Measurements from ENCODE around the gene NTM. TPM values are rescaled to one million over a fixed set of nuclear protein-coding genes. Genes with fewer than 3 reads are reported as not detected.

NTM gene
- total RNA-seq, 1 experiment from 2014 or later = 16.4 TPM

DNA sequence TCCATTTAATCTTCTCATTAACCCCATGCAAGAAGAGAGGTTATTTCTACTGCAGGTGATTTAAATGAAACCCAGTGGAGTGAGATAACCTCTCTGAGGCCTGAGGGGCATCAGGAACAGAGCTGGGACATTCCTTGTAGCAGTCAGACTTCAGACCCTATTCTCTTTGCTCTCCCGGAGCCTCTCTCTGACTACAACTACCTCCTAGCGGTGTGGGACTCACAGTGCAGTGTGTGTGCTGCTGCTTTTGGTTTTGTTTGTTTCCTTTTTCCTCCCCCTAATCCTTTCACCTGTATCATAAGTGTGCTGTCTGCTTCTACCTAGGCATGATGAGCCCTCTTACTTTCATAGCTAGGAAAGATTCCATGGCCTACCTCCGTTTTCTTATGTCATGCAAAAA, 769.6 kb downstream of the NTM start (continued):
- TF ChIP-seq NR1H2 (CRISPR knock-in tag; IDR thresholded peaks at IDR 0.05) (no peak), FOXP1 (CRISPR knock-in tag; IDR thresholded peaks at IDR 0.05; ENCODE audit: borderline replicate concordance) (no peak), CREB1 (CRISPR knock-in tag; IDR thresholded peaks at IDR 0.05) (no peak)
- TF ChIP-seq, protein P1, sequence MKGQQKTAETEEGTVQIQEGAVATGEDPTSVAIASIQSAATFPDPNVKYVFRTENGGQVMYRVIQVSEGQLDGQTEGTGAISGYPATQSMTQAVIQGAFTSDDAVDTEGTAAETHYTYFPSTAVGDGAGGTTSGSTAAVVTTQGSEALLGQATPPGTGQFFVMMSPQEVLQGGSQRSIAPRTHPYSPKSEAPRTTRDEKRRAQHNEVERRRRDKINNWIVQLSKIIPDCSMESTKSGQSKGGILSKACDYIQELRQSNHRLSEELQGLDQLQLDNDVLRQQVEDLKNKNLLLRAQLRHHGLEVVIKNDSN (CRISPR knock-in tag; IDR thresholded peaks at IDR 0.05) = no peak

DNA sequence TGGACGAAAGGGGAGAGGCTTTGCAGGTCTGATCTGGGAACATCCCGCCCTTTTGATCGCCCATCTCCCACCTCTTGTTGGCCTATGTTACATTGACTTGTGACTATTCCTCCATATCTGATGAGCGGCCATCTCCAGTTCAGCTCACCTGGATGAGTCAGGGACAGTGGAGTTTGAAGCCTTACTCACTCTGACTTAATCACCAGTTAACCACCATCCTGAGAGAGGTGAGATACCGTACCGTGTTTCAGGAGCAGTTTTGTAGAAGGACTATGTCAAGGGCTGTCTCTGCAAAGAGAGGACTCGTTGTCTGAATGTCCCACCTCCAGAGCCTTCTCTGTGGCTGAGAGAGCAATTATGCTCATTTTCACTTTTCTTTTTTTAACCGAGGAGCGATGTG, 771.7 kb downstream of the NTM start:
- ATAC-seq (no peak), DNase-seq (ENCODE audit: low spot score) (no peak)
- Mint-ChIP-seq H3K27ac (no peak overlapping the region), H3K4me3 (no peak overlapping the region), H3K4me1 (no peaks in the 10 kb centered on the region), H3K9me3 (no peaks in the 10 kb centered on the region), H3K27me3 (ENCODE audit: low read depth) (no peaks in the 10 kb centered on the region), H3K36me3 (no peaks in the 10 kb centered on the region)
- ChIA-PET POLR2A (no interaction called here), CTCF (no interaction called here)
- TF ChIP-seq, protein P2, sequence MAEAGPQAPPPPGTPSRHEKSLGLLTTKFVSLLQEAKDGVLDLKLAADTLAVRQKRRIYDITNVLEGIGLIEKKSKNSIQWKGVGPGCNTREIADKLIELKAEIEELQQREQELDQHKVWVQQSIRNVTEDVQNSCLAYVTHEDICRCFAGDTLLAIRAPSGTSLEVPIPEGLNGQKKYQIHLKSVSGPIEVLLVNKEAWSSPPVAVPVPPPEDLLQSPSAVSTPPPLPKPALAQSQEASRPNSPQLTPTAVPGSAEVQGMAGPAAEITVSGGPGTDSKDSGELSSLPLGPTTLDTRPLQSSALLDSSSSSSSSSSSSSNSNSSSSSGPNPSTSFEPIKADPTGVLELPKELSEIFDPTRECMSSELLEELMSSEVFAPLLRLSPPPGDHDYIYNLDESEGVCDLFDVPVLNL (CRISPR knock-in tag; IDR thresholded peaks at IDR 0.05; ENCODE audit: borderline replicate concordance, low read depth) = no peak

DNA sequence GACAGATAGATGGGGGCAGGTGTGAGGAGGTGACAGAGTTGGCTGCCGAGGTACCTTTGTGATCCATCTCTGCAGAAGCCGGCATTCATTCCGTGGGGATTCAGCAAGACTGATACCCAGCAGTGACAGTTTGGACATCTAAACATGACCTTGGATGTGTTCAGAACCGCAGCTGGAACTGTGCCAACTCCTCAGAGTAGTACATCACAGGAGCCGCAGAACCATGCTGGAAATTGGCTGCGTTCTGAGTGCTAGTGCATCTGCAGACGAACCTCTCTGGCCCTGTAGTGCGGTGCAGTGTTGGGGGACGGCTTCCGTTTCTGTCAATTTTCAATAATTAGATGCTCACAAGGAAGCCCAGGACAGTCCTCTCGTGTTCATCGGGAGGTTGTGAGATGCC, 772.1 kb downstream of the NTM start:
- Mint-ChIP-seq H3K27me3 (ENCODE audit: low read depth) (no peaks in the 10 kb centered on the region), H3K27ac (no peak overlapping the region), H3K9me3 (no peaks in the 10 kb centered on the region), H3K36me3 (no peaks in the 10 kb centered on the region), H3K4me3 (no peak overlapping the region), H3K4me1 (no peaks in the 10 kb centered on the region)
- ChIA-PET POLR2A (no interaction called here), CTCF (no interaction called here)
- ATAC-seq = no peak
- TF ChIP-seq, protein P3, sequence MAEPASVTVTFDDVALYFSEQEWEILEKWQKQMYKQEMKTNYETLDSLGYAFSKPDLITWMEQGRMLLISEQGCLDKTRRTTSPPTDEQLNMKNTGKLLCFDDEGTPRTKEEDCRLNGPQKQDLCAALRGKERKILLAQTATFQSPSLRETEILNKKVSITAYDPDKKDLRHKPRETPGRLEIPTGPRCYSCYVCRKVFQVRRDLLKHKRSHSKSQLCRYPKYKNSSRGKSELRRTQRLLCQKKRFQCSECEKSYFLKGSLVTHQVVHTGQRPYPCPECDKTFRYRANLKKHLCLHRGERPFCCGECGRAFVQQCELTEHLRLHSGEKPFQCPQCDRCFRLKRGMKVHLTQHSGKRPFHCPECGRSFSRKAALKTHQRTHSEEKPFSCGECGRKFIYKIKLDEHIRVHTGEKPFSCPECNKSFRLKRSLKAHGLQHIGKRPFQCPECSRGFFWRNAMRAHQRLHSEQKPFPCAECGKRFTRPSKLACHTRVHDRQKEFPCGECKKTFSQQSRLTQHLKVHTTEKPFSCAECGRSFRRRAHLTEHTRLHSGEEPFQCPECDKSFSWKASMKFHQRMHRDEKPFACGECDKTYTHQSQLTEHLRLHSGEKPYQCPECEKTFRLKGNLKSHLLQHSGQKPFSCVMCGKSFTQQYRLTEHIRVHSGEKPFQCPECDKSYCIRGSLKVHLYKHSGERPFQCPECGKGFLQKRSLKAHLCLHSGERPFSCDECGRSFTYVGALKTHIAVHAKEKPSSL (CRISPR knock-in tag; conservative IDR thresholded peaks at IDR 0.05) = no peak
- TF ChIP-seq ZNF317 (CRISPR knock-in tag; IDR thresholded peaks at IDR 0.05; ENCODE audit: borderline replicate concordance, low read depth) = no peak
- DNase-seq (ENCODE audit: low spot score) = no peak

DNA sequence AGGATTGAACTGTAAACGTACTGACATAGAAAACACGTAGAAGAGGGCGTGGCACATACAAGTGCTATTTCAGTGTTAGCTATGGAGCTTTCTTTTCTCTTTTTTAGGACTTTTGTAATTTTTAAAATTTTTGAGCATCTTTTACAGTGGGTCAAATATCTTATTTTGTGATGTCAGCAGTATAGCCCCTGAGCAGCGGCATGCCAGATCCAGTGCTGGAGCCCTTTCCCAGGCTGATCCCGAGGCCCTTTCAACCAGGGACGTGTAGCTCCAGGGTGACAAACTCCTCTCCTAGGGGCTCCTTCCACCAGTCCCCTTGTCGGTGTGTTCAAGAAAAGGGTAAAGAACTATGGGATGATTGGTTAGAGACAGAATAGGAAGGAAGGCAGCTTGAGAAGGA, 777.0 kb downstream of the NTM start:
- H3K27me3 Mint-ChIP-seq (ENCODE audit: low read depth) = no peaks in the 10 kb centered on the region
- ATAC-seq (no peak), DNase-seq (ENCODE audit: low spot score) (no peak)
- no peaks in the 10 kb centered on the region for H3K4me1 Mint-ChIP-seq
- H3K4me3 Mint-ChIP-seq = no peak overlapping the region
- ChIA-PET CTCF (interaction anchor here (0.6 to 1.0 kb wide), 3 partner anchors 11 to 280 kb away, joined by 3 to 5 read pairs (median 3); no protein-coding TSS in a partner anchor), POLR2A (no interaction called here)
- peaks cover 11% of the 10 kb centered on the region for H3K9me3 Mint-ChIP-seq
- no peak overlapping the region for H3K27ac Mint-ChIP-seq
- H3K36me3 Mint-ChIP-seq = no peaks in the 10 kb centered on the region
- TF ChIP-seq IRF2 (CRISPR knock-in tag; IDR thresholded peaks at IDR 0.05; ENCODE audit: borderline replicate concordance, low read depth) (no peak), GRHL2 (CRISPR knock-in tag; IDR thresholded peaks at IDR 0.05; ENCODE audit: insufficient replicate concordance, severe bottlenecking) (no peak), EMX1 (CRISPR knock-in tag; IDR thresholded peaks at IDR 0.05) (no peak), NFATC4 (CRISPR knock-in tag; IDR thresholded peaks at IDR 0.05) (no peak), JUN (CRISPR knock-in tag; IDR thresholded peaks at IDR 0.05) (no peak), CREM (CRISPR knock-in tag; IDR thresholded peaks at IDR 0.05) (no peak), TEAD4 (CRISPR knock-in tag; IDR thresholded peaks at IDR 0.05) (no peak), JAZF1 (CRISPR knock-in tag; IDR thresholded peaks at IDR 0.05) (no peak)
- TF ChIP-seq, protein P4, sequence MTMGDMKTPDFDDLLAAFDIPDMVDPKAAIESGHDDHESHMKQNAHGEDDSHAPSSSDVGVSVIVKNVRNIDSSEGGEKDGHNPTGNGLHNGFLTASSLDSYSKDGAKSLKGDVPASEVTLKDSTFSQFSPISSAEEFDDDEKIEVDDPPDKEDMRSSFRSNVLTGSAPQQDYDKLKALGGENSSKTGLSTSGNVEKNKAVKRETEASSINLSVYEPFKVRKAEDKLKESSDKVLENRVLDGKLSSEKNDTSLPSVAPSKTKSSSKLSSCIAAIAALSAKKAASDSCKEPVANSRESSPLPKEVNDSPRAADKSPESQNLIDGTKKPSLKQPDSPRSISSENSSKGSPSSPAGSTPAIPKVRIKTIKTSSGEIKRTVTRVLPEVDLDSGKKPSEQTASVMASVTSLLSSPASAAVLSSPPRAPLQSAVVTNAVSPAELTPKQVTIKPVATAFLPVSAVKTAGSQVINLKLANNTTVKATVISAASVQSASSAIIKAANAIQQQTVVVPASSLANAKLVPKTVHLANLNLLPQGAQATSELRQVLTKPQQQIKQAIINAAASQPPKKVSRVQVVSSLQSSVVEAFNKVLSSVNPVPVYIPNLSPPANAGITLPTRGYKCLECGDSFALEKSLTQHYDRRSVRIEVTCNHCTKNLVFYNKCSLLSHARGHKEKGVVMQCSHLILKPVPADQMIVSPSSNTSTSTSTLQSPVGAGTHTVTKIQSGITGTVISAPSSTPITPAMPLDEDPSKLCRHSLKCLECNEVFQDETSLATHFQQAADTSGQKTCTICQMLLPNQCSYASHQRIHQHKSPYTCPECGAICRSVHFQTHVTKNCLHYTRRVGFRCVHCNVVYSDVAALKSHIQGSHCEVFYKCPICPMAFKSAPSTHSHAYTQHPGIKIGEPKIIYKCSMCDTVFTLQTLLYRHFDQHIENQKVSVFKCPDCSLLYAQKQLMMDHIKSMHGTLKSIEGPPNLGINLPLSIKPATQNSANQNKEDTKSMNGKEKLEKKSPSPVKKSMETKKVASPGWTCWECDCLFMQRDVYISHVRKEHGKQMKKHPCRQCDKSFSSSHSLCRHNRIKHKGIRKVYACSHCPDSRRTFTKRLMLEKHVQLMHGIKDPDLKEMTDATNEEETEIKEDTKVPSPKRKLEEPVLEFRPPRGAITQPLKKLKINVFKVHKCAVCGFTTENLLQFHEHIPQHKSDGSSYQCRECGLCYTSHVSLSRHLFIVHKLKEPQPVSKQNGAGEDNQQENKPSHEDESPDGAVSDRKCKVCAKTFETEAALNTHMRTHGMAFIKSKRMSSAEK (CRISPR knock-in tag; IDR thresholded peaks at IDR 0.05; ENCODE audit: borderline replicate concordance) = no peak
- TF ChIP-seq, protein P5, sequence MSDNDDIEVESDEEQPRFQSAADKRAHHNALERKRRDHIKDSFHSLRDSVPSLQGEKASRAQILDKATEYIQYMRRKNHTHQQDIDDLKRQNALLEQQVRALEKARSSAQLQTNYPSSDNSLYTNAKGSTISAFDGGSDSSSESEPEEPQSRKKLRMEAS (CRISPR knock-in tag; IDR thresholded peaks at IDR 0.05) = no peak
- TF ChIP-seq, protein P6, sequence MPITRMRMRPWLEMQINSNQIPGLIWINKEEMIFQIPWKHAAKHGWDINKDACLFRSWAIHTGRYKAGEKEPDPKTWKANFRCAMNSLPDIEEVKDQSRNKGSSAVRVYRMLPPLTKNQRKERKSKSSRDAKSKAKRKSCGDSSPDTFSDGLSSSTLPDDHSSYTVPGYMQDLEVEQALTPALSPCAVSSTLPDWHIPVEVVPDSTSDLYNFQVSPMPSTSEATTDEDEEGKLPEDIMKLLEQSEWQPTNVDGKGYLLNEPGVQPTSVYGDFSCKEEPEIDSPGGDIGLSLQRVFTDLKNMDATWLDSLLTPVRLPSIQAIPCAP (CRISPR knock-in tag; IDR thresholded peaks at IDR 0.05) = no peak
- TF ChIP-seq, protein P7, sequence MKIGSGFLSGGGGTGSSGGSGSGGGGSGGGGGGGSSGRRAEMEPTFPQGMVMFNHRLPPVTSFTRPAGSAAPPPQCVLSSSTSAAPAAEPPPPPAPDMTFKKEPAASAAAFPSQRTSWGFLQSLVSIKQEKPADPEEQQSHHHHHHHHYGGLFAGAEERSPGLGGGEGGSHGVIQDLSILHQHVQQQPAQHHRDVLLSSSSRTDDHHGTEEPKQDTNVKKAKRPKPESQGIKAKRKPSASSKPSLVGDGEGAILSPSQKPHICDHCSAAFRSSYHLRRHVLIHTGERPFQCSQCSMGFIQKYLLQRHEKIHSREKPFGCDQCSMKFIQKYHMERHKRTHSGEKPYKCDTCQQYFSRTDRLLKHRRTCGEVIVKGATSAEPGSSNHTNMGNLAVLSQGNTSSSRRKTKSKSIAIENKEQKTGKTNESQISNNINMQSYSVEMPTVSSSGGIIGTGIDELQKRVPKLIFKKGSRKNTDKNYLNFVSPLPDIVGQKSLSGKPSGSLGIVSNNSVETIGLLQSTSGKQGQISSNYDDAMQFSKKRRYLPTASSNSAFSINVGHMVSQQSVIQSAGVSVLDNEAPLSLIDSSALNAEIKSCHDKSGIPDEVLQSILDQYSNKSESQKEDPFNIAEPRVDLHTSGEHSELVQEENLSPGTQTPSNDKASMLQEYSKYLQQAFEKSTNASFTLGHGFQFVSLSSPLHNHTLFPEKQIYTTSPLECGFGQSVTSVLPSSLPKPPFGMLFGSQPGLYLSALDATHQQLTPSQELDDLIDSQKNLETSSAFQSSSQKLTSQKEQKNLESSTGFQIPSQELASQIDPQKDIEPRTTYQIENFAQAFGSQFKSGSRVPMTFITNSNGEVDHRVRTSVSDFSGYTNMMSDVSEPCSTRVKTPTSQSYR (CRISPR knock-in tag; IDR thresholded peaks at IDR 0.05) = no peak
